B cell (primary cell): ENCODE data around the gene ST6GALNAC1. TPM values are rescaled to one million over a fixed set of nuclear protein-coding genes. Genes with fewer than 3 reads are reported as not detected.
A peak's percentile ranks its signal among the peaks of the same experiment; 100 is the strongest.

Experiments
- ATAC-seq: fragments of 200-7000 bp; cut with Tn5 transposase; one replicate; pipeline ENCODE4 v1.10.0; 2021; ENCODE audit warnings: low read depth, mild to moderate bottlenecking, moderate number of reproducible peaks, moderate library complexity
- CTCF ChIA-PET: fragments of 350-600 bp; sonication (Branson Sonifier 250); formaldehyde crosslinking; loops from one replicate; lab custom pipeline; 2021; ENCODE audit warnings: antibody characterized with exemption, inconsistent platforms; lab: Charles Lee
- POLR2A ChIA-PET: fragments of 350-600 bp; sonication (Branson Sonifier 250); formaldehyde crosslinking; loops from one replicate; lab custom pipeline; 2021; ENCODE audit warnings: antibody characterized with exemption; lab: Charles Lee
- DNase-seq: peaks from one replicate; pipeline ENCODE4 v3.0.0; 2013
- H2AFZ ChIP-seq: 2 replicates; pipeline ENCODE4 v1.6.1; 2012; ENCODE audit warnings: mild to moderate bottlenecking, low read depth, low read length; ENCODE audit not compliant: insufficient read depth, poor library complexity, severe bottlenecking
- H3K27ac ChIP-seq, 2 donors: 1 replicate in 1 of 2; 2 replicates in 1 of 2; pipeline ENCODE4 v1.5.1; 2012 to 2013; ENCODE audit warnings: low read length in 2 of 2, mild to moderate bottlenecking in 2 of 2, moderate library complexity in 1 of 2
- H3K27me3 ChIP-seq, 4 experiments: fragments of 200-600 bp in 1 of 4; sonication (generic) in 1 of 4; replicated peaks in 1 of 4; 1 replicate in 2 of 4; 2 replicates in 2 of 4; pipeline versions ENCODE4 v1.6.1 to v1.7.0; 2013 to 2016; ENCODE audit warnings: low read length in 3 of 4, mild to moderate bottlenecking in 2 of 4, mixed read lengths in 1 of 4, moderate library complexity in 1 of 4; ENCODE audit not compliant: insufficient read depth in 4 of 4, control insufficient read depth in 3 of 4; ENCODE audit errors: control extremely low read depth in 1 of 4
- H3K36me3 ChIP-seq, 2 experiments: replicated peaks in 1 of 2; 1 replicate in 1 of 2; 2 replicates in 1 of 2; pipeline versions ENCODE4 v1.6.1 to v1.7.1; 2013; ENCODE audit warnings: low read length in 1 of 2; ENCODE audit not compliant: insufficient read depth in 2 of 2, control insufficient read depth in 1 of 2; ENCODE audit errors: control extremely low read depth in 1 of 2, extremely low read depth in 1 of 2
- H3K4me1 ChIP-seq, 2 donors: fragments of 200-600 bp in 1 of 2; sonication (generic) in 1 of 2; 1 replicate in 1 of 2; 2 replicates in 1 of 2; pipeline versions ENCODE4 v1.5.1 to v1.6.1; 2013 to 2017; ENCODE audit warnings: low read length in 2 of 2; ENCODE audit not compliant: control insufficient read depth in 2 of 2, insufficient read depth in 2 of 2
- H3K4me2 ChIP-seq: replicated peaks from 2 replicates; pipeline ENCODE3; 2012; ENCODE audit warnings: mild to moderate bottlenecking, low read depth, low read length; ENCODE audit not compliant: poor library complexity, severe bottlenecking
- H3K4me3 ChIP-seq, 5 experiments: fragments of 200-600 bp in 1 of 5; sonication (generic) in 1 of 5; 1 replicate in 3 of 5; 2 replicates in 2 of 5; pipeline versions ENCODE4 v1.5.1 to v1.7.0; 2011 to 2016; ENCODE audit warnings: low read length in 4 of 5, mild to moderate bottlenecking in 4 of 5, low read depth in 2 of 5, control low read depth in 1 of 5, moderate library complexity in 1 of 5; ENCODE audit not compliant: insufficient read depth in 1 of 5; ENCODE audit errors: control extremely low read depth in 1 of 5, extremely low read depth in 1 of 5
- H3K79me2 ChIP-seq: fragments of 200-600 bp; sonication (generic); one replicate; pipeline ENCODE4 v1.6.0; 2016; ENCODE audit warnings: low read length; ENCODE audit not compliant: control insufficient read depth, insufficient read depth
- H3K9ac ChIP-seq: fragments of 200-600 bp; sonication (generic); 2 replicates; pipeline ENCODE4 v1.6.1; 2017; ENCODE audit warnings: mild to moderate bottlenecking, low read length, moderate library complexity
- H3K9me3 ChIP-seq, 3 donors: one replicate each; pipeline versions ENCODE4 v1.6.1 to v1.7.1; 2013; ENCODE audit warnings: low read length in 2 of 3; ENCODE audit not compliant: control insufficient read depth in 2 of 3, insufficient read depth in 1 of 3; ENCODE audit errors: control extremely low read depth in 1 of 3
- H4K20me1 ChIP-seq: 2 replicates; pipeline ENCODE4 v1.6.0; 2012; ENCODE audit warnings: mild to moderate bottlenecking, low read length; ENCODE audit not compliant: insufficient read depth, control insufficient read depth, poor library complexity, severe bottlenecking
- H3K27ac Mint-ChIP-seq: one replicate; pipeline ENCODE4 v1.8.0; 2021; ENCODE audit warnings: mixed read lengths
- H3K27me3 Mint-ChIP-seq: one replicate; pipeline ENCODE4 v1.8.0; 2021; ENCODE audit warnings: mixed read lengths
- H3K4me1 Mint-ChIP-seq: one replicate; pipeline ENCODE4 v1.8.0; 2021; ENCODE audit warnings: mixed read lengths
- H3K4me3 Mint-ChIP-seq: one replicate; pipeline ENCODE4 v1.8.0; 2021; ENCODE audit warnings: mixed read lengths
- H3K9me3 Mint-ChIP-seq: one replicate; pipeline ENCODE4 v1.8.0; 2022; ENCODE audit warnings: mixed read lengths; ENCODE audit not compliant: insufficient read depth
- CTCF ChIP-seq: fragments of 200-600 bp; IDR thresholded peaks from one replicate; pipeline ENCODE4 v1.8.0; 2022; ENCODE audit warnings: antibody characterized with exemption, mild to moderate bottlenecking
- EZH2 ChIP-seq: IDR thresholded peaks from 2 replicates; pipeline ENCODE4 v1.6.1; 2012; ENCODE audit warnings: borderline replicate concordance, low read depth, mild to moderate bottlenecking, moderate library complexity, low read length; ENCODE audit not compliant: insufficient read depth, poor library complexity, severe bottlenecking
- WGBS: methylation state at CpG from one replicate; pipeline ENCODE4 v1.1.5; 2013; ENCODE audit warnings: missing lambda C conversion rate; ENCODE audit not compliant: insufficient coverage; 5-methylcytosine and 5-hydroxymethylcytosine counted together
- intact Hi-C: fragments of 100-400 bp; cut with micrococcal nuclease; formaldehyde crosslinking; loops from one replicate; pipeline ENCODE4 v1.10.0; 2022
- polyA plus RNA-seq: library from polyadenylated mRNA; depleted of rRNA; stranded (reverse); fragments of >200 nt; gene quantifications from 2 replicates; pipeline ENCODE4 v1.2.3, GENCODE V29; 2012
- total RNA-seq, 2 donors: library from RNA; stranded (reverse); fragments of 120-200 nt in 1 of 2; gene quantifications; 1 replicate in 1 of 2; 2 replicates in 1 of 2; pipeline versions ENCODE4 v1.2.3 to v1.2.4, GENCODE V29; 2013 to 2022

The ST6GALNAC1 gene
- total and polyA plus RNA-seq, 2 donors (not counting 1 experiment from before 2014, with no cell fraction given) = not detected

- Histone ChIP-seq H3K79me2 (no peaks in the 10 kb centered on the region), H4K20me1 (no peaks in the 10 kb centered on the region), H3K36me3 (no peaks in the 10 kb centered on the region), H3K9me3 (no peaks in the 10 kb centered on the region), H3K4me3 (no peak overlapping the region), H2AFZ (no peak overlapping the region), H3K4me1 (no peaks in the 10 kb centered on the region), H3K9ac (no peak overlapping the region), H3K27me3 (peaks cover 0 to 8% (median 0%) of the 10 kb centered on the region in 4 experiments), H3K27ac (no peak overlapping the region), H3K4me2 (no peak overlapping the region)
- Mint-ChIP-seq H3K27me3 (no peaks in the 10 kb centered on the region), H3K9me3 (no peaks in the 10 kb centered on the region), H3K4me1 (no peaks in the 10 kb centered on the region), H3K4me3 (no peak overlapping the region), H3K27ac (no peak overlapping the region)
- POLR2A ChIA-PET = no interaction called here
- CTCF ChIA-PET = interaction anchor here (0.6 to 1.5 kb wide), 7 partner anchors 8 to 381 kb away, joined by 3 to 6 read pairs (median 4); no protein-coding TSS in a partner anchor
- DNase-seq (no peak), ATAC-seq (no peak)
- TF ChIP-seq CTCF (no peak), EZH2 (no peak)
- 85% methylated on average over 7 of the region's 12 CpGs for WGBS
- intact Hi-C loops = no loop called here
These were observed 38.7 kb upstream of the ST6GALNAC1 start for GRCh38 chr17:76682296-76682695.

GRCh38 chr17:76681222-76682137 lies 37.9 kb upstream of the ST6GALNAC1 start:
- Mint-ChIP-seq H3K4me1 (no peaks in the 10 kb centered on the region), H3K4me3 (no peak overlapping the region), H3K27ac (no peak overlapping the region), H3K27me3 (no peaks in the 10 kb centered on the region), H3K9me3 (no peaks in the 10 kb centered on the region)
- intact Hi-C loops = no loop called here
- CTCF ChIA-PET = interaction anchor here (0.6 to 1.6 kb wide), 15 partner anchors 9 to 382 kb away, joined by 3 to 7 read pairs (median 4); no protein-coding TSS in a partner anchor
- POLR2A ChIA-PET = no interaction called here
- 71% methylated on average over 16 of the region's 16 CpGs for WGBS
- Histone ChIP-seq H3K27ac (no peak overlapping the region), H3K36me3 (no peaks in the 10 kb centered on the region), H3K27me3 (peaks cover 0 to 8% (median 0%) of the 10 kb centered on the region in 4 experiments), H3K4me2 (no peak overlapping the region), H3K9me3 (no peaks in the 10 kb centered on the region), H3K79me2 (no peaks in the 10 kb centered on the region), H4K20me1 (no peaks in the 10 kb centered on the region), H2AFZ (no peak overlapping the region), H3K4me3 (no peak overlapping the region), H3K9ac (no peak overlapping the region), H3K4me1 (no peaks in the 10 kb centered on the region)
- TF ChIP-seq EZH2 (no peak), CTCF (peak; percentile 65)
- peak; percentile 57 for DNase-seq
- ATAC-seq = peak; percentile 53
